ENCODE measurements around the gene ALS2CL. TPM values are rescaled to one million over a fixed set of nuclear protein-coding genes. Genes with fewer than 3 reads are reported as not detected.

Gene ALS2CL
- total RNA-seq, 1 donor from 2014 or later = 13.5 TPM

DNA sequence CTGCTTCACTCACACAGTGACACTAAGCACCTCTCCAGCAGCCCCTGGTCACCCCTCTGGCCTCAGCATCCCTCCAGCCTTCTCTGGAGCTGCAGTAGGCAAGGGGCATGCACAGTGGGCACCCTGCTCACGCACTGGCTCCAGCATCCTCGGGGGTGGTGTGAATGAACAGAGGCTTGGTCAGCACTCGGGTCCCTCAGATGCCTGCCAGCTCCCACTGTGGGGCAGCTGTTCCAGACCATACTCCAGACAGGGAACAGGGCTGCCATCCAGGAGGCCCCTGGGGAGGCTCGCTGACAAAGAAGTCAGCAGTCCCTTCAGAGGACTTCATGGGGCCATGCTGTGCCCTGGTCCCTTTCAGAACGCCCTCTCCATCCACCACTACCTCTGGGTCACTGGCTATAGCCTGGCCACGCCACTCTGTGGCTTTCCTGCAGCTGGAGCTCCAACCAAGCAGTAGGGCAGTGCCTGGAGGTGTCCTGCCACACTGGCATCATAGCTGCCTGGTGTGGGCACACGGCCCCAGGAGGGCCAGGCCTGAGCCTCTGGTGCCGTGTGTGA is 26.3 kb downstream of the ALS2CL start:
- DNase-seq (ENCODE audit: extremely low read depth, low read depth, low spot score) = no peak

DNA sequence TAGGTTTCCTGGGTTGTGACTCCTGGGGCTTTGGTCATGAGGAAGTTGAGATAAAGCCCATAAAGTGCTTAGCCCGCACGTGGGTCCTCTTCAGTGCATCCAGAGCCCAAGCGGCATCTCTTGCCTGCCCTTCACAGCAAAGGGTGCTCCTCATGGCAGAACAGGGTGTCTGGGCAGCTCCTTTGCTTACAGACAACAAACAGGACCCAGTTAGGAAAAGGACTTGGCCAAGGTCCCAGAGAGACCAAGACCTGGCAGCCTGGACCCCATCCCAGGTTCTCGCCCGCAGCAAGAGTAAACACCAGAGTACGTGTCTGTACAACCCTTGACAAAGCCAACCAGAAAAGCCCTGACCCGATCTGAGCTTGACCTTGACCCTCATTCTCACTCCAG is 27.0 kb downstream of the ALS2CL start:
- DNase-seq (ENCODE audit: extremely low read depth, low read depth, low spot score) = no peak

DNA sequence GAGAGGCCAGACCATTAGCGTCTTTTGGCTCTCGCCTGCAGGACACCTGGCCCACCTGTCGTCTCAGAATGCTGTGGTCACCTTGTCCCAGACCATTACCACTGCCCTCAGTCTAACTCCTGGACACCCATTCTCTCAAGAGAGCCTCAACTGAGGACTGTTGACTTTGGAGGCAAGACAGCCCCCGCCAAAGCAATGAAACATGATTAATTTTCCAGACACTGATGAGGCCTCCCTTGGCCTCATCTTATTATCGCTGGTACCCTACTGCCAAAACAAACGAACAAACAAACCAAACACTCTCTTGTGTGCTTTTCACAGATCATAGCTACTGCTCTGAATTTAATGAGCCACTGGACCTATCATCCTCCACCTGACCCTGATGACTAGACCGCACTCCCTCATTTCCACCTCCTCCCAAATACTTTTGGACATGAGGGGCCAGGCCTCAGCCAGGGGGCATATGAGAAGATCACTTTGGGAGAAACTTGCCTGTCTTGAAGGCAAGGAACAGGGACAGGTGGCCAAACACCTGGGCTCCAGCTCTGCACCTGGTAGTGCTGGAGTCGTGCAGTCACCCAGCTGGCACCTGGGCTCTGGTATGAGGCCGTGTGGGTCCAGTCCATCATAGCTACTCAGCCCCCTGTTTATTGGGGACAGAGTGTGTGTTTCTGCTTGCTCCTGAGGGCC is 27.6 kb downstream of the ALS2CL start:
- DNase-seq (ENCODE audit: extremely low read depth, low read depth, low spot score) = no peak

DNA sequence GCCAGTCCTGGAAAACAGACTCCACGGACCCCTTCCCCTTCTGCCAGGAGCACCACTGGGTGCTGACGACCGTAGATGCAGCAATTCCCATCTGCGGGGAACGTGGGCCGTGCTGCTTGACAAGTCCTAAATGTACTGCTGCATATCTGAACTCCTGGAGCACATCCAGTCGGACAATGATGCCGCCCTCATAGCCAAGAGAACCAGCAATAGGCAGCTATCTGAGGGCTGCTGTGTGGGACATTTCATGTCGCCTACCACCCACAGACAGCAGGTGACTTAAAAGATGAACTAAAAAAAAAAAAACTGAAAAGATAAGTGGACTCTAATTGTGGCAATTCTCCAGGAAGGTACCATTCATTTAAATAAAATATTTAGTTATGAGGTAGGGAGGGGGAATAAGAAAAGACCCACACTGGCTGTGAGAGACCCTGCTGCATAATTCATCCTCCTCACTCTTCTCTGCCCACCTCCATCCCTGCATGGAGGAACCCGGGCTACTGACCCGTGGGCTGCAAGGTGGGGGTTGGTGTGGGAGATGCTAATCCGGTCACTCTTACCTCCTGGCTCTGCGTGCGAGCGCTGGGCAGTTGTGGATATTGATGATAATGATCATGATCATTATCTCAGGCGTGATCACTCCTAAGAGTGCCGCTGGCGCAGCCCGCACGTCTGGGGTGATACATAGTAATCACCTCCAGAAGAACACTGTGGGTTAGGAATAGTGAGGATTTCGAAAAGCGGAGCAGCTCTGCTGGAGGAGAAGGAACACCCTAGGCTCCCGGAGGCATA is 28.3 kb downstream of the ALS2CL start:
- DNase-seq (ENCODE audit: extremely low read depth, low read depth, low spot score) = no peak

DNA sequence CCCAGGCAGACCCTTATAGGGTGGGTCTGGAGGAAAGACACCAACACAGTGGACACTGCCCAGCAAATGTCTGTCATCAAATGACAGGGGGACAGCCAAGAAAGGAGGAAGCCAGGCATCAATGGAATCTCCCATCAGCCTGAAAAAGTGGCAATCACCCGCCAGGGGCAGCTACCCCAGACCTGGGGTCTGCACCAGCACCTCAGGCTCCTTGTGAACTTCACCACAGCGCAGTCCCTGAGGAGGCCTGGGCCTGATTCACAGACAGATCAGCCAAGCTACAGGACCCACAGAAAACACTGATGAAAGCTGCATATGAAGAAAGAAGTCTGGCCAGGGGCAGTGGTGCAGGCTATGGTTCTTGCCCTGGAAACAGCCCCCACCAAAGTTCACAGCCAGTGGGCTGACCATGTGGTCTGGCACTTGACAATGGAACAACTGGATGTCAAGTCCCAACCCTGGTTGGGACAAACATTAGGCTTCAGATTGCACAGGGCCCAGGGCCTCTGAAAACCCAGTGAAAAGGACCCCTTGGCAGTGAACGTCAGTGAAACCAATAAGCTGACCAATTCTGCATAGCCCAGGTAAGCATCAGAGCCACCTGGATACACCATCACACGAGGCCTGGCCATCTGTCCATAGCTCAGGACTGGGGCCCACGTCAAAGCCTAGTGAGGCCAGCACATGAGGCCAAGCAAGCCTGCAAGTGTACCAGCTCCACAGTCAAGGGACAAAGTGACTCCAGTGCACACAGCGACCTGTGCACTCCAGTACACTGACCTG is 29.1 kb downstream of the ALS2CL start:
- DNase-seq (ENCODE audit: extremely low read depth, low read depth, low spot score) = no peak

DNA sequence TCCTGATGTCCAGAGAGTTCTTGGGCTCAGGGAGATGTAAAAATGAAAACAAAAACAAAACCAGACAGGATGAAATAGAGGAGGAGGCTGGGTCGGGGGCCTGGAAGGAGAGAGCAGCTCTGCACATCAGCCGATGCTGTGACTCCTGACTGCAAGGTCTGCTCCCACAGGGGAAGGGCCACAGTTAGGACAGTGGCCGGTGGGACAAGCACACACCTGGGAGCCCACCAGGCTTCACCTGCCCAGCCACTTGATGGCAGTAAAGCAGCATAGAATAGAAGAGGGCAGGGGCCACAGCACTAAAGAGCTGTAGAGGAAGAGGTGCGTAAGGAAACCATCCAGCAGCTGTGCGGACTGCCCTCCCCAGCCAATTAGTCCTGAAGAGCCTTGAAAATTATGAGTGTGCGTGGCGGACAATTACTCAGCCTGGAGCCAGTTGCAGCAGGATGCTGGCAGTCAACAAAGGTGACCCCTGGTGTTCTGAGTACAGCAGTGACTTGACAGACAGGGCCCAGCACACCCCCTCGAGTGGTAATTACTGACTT is 29.8 kb downstream of the ALS2CL start:
- no peak for DNase-seq (ENCODE audit: extremely low read depth, low read depth, low spot score)

DNA sequence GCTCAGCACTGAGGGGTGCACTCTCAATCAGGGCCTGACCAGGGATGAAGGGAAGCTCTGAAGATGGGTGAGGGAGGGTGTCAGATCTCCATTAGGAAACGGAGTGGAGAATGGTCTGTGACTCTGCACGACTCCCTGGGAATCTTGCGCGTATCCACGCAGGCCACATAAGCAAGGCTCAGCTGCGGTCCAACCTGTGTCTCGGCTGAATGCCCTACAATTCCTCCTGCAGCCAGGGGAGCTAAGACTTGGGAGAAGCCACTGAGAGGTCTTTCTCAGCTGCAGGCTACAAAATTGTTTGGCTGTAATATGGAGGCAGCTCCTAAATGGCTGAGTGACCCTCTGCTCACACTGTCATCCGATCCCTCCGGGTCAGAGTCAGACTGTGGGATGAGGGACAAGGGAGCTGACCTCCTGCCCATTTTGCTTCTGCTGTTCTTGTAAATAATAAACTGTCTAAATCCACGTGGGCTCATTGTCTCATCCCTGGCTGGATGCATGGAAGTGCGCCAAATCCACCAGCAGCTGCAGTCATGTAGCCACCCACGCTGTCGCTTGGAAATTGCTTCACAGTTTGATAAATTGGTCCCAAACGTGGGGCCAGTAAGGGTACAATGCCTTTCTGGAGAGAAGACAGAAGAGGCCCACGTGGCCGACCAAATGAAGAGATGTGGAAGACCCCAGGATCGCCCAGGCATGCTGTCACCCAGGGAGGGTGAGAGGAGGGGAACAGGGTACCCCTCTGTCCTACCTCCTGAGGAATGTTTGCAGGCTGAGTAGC is 30.5 kb downstream of the ALS2CL start:
- no peak for DNase-seq (ENCODE audit: extremely low read depth, low read depth, low spot score)

DNA sequence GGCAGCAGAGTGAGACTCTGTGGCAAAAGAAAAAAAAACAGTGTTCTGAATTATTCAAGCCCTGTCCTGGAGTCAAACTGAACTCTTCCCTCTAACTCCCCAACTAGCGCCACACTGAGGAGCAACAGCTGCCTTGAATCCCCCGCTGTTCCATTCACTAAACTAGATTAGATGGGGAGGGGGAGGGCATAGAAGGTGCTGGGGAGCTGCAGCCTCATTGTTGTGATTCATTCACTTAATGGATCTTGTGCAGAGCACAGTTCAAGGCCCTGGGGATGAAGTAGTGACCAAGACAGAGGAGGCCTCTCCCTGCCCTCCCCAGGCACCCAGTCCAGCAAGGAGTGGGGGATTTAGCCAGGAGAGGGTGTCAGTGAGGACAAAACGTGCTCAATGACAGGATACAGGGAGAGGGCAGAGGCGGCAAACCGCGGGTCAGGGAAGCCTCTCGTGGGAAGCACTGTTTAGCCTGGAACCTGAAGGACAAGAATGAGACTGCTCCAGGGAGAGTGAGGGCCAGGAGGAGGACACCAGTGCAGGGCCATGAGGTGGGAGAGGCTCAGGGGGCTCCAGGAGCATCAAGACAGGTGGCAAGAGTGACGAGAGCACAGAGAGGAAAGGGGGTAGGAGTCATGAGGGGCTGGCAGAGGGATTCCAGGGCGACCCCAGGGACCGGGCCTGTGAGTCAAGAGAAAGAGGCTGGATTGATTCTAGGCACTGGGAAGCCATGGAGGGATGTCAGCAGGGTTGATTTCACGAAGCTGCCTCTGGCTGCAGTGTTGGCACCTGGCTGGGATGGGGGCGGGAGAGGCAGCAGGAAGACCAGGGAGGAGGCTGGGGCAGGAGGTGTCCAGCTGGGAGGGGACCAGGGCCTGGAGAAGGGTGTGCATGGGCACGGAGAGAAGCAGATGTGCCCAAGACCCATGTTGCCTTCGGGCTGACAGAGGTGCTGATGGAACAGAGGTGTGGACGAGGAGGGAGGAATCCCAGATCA is 31.4 kb downstream of the ALS2CL start:
- no peak for DNase-seq (ENCODE audit: extremely low read depth, low read depth, low spot score)

DNA sequence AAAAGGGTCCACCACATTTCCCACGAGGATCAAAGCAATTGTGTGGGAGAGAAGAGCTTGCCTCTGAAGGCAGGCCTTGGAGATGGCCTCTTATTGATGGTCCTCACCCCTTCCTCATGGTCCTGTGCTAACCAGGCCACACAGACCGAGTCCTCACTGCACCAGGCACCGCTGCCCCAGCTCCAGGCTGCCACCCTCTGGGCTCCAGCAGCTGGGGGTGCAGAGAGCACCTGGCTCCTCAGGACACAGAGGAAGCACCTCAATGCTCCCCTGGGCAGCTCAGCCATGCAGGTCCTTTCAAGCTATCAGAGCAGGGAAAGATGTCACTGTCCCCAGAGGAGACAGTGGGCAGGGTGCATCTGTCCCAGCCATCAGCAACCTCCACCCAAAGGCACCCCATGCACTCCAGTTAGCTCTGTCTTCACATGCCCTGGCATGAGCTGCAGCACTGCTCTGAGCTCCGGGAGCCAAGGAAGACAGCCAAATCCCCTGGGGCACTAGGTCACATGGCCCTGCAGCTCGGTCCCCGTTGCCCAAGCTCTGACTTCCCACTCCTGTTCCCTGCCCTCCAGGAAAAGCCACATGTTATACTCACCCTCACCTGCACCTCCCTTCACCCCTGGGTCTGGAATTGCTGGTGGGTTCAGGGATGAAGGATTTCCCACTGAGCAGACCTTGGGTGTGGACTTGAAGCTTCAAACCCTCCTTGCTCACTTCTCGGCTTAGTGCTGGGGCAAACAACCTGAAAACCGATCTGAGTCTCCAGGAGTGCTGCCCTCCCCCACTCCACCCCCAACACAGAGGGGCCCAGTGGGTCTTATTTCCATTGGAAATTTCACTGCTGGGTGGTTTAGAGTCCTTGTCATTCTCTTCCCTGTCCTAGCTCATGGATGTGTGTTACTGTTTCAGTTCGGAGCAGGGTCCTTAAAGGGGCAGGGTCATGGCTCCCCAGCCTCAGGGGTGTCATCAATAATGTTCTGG is 32.6 kb downstream of the ALS2CL start:
- no peak for DNase-seq (ENCODE audit: extremely low read depth, low read depth, low spot score)

DNA sequence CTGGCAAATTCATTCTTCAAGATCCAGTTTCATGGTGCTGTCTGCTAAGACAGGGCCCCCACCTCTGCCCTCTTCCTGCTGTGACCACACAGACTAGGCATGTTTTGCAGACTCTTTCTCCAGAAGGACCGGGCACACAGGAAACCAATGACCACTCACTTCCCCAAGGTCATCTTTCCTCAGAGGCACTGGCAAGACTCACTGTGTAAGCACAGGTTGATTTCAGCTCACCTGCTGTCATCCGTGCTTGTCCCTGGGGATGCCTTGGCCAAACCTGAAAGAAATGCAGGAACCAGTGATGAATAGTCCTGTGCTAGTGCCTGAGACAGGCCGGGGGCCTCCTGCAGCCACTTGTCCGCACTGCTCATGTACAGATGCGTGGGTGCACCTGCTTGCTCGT is 33.5 kb downstream of the ALS2CL start:
- no peak for DNase-seq (ENCODE audit: extremely low read depth, low read depth, low spot score)

DNA sequence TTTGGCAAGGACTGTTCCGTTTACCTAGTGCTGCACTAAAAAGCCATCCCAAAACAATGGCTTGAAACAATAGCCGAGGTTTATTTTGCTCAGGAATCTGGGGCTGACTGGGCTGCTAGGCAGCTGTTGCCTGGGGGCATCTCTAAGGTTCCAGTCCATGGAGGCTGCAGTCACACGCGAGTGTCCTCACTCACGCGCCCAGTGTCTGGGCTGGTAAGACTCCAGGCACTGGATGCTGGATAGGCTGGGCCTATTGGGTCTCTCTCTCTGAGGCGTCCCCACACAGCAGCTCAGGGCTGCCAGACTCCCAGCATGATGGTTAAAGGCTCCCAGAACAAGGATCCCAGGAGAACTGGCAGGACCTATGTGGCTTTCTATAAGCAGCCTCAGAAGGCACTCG is 34.2 kb downstream of the ALS2CL start:
- DNase-seq (ENCODE audit: extremely low read depth, low read depth, low spot score) = no peak

DNA sequence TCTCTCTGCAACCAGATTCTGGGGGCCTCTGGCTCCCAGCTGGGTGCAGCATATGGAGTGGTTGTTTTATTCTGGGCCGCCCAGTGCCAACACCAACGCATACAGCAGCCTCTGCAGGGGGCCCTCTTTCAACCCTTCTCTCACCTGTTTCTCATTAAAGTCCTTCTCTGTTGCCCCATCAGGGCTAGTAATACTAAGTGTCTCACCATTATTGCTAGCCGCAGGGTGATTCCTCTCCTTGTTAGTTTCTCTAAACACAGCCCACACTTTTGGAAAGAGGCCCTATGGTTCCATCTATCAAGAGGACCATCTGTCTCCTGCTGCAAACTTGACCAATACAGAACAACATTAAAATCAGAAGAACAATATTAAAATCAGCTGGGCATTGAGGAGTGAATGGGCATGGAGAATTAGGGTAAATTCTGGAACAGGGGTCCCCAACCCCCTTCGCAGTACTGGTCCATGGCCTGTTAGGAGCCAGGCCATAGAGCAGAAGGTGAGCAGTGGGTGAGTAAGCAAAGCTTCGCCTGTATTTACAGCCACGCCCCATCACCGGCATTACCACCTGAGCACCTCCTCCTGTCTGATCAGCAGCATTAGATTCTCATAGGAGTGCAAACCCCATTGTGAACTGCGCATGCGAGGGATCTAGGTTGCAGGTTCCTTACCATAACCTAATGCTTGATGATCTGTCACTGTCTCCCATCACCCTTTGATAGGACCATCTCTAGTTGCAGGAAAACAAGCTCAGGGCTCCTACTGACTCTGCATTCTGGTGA is 36.5 kb downstream of the ALS2CL start:
- no peak for DNase-seq (ENCODE audit: extremely low read depth, low read depth, low spot score)

DNA sequence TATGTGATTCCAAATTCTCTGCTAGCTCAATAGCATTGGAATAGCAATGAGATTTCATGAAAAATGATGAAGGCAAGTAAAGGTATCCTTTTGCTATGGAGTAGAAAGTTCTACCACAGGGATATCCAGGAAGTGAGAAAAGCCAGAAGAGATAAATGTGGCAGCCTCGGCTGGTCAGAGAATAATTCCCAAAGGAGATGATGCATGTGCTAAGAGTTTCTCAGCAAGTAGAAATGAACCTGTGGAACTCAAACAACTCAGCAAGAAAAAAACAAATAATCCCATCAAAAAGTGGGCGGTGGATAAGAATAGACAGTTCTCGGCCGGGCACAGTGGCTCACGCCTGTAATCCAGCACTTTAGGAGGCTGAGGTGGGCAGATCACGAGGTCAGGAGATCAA is 38.2 kb downstream of the ALS2CL start:
- DNase-seq (ENCODE audit: extremely low read depth, low read depth, low spot score) = no peak

DNA sequence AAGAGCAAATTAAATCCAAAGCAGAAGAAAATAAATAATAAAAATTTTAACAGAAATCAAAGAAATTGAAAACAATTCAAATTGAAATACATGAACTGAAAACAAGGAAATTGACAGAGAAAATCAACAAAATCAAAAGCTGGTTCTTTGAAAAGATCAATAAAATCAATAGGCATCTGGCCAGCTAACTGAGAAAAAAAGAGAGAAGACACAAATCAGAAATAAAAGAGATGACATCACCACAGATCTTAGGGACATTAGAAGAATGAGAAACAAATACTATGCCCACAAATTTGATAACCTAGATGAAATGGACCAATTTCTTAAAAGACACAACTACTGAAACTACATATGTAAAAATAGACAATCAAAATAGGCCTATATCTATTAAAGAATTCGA is 42.4 kb downstream of the ALS2CL start:
- no peak for DNase-seq (ENCODE audit: extremely low read depth, low read depth, low spot score)

DNA sequence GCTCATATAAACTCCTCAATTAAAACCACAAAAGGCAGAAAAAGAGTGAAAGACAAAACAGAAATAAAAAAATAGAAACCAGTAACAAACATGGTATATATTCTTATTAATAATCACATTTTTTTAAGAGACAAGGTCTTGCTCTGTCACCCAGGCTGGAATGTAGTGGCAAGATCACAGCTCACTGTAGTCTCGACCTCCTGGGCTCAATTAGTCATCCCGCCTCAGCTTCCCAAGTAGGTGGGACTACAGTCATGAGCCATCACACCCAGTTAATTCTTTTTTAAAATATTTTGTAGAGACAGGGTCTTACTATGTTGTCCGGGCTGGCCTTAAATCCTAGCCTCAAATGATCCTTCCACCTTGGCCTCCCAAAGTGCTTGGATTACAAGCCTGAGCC is 44.0 kb downstream of the ALS2CL start:
- no peak for DNase-seq (ENCODE audit: extremely low read depth, low read depth, low spot score)

DNA sequence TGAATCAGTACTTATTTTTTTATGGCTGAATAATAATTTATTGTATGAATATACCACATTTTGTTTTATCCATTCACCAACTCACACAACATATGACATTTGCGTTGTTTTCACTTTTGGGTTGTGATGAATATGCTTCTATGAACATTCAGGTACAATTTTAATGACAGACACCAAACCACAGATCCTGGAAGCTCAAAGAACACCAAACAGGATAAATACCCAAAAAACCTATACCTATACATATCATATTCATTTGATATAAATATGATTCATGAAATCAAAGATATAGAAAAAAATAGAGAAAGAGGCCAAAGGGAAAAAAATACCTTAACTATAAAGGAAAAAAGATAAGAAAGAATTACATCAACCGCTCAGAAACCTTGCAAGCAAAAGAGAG is 45.4 kb downstream of the ALS2CL start:
- DNase-seq (ENCODE audit: extremely low read depth, low read depth, low spot score) = no peak

DNA sequence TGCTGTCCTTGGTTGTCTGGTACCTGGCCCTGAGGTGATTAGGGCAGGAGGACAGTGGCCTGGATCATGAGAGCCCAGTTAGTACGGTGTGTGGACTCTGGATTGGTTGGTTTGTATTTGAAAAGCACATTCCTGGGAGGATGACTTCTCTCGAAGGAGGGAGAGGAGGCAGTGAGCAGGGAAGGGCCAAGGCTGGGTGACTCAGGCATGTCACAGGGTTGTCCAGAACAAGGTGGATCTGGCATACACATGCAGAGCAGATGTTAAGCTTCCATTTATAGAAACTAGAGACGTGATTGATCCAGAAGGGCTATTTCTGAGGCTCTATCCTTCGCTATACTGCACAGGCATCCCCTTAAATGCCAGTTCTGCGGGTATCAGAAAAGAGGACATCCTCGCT is 46.8 kb downstream of the ALS2CL start:
- no peak for DNase-seq (ENCODE audit: extremely low read depth, low read depth, low spot score)
